HL-60/S4 (cell line): ENCODE data around the gene SREK1IP1.
"Not testable (repeated sequence)": the region's sequence is repeated elsewhere in the genome, so short reads cannot be mapped to it uniquely, and the experiment has no call there.

Experiments used
- in situ Hi-C: fragments of 300-500 bp; cut with MboI; formaldehyde crosslinking; loops from 2 replicates; pipeline ENCODE4 v1.14.3; 2022; ENCODE audit warnings: low sequenced_read_pairs

SREK1IP1 gene

GRCh38 chr5:64766941-64767340 lies 1.6 kb downstream of the SREK1IP1 start:
- in situ Hi-C loops, result no loop called here

DNA sequence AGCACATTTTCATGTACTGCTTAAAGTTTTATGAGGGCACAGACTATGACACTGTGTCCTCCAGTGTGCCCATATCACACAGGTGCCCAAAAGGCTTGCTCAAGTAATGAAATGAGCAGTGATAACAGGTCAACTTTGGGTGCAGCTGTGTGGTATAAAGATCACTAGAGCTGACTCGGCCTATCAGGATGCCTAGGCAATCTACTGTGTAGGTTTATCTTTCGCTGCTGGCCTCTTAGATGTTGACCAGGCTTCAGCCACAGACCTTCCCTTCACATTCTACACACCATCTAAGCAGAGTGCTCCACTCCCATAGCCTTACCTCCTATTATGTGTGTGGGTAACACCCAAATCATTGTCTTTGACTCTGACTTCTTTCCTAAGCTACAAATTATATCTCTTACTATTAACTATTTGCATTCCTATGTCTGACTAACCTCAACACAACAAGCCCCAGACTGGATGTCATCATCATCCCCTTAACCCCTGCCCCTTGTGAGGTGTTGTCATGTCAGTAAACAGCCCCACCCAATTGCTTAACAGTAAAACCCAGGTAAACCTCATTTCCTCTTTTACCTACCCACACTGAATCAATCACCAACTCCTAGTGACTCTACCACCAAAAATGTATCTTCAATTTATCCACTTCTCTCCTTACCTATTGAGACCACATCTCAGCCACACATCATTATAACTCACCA lies 2.5 kb downstream of the SREK1IP1 start:
- in situ Hi-C loops, result no loop called here

GRCh38 chr5:64763948-64764503 lies 4.5 kb downstream of the SREK1IP1 start:
- in situ Hi-C loops, result no loop called here

GRCh38 chr5:64759960-64760660 lies 8.4 kb downstream of the SREK1IP1 start:
- in situ Hi-C loops, result no loop called here

DNA sequence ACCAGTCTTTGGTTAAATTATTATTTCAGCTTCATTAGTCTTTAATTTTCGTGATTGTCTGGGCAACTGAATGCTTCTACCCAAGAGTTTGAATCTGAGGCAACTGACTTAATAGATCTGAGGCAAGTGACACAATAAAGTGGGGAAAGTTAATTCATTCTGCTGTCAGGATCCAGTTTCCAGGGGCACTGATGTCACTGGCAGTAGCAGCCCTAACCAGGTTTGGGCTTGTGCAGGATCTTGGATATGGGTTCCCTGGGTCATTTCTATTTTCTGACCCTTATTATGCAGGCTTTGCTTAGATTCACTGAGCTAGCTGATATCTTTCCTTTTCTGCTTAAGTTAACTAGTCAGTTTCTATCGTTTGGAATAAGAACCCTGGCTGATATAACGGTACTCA lies 9.6 kb downstream of the SREK1IP1 start:
- in situ Hi-C loops, result no loop called here

GRCh38 chr5:64754066-64754465 lies 14.4 kb downstream of the SREK1IP1 start:
- in situ Hi-C loops, result no loop called here

- in situ Hi-C loops, result no loop called here
These were observed 19.1 kb downstream of the SREK1IP1 start for GRCh38 chr5:64749385-64749784.

DNA sequence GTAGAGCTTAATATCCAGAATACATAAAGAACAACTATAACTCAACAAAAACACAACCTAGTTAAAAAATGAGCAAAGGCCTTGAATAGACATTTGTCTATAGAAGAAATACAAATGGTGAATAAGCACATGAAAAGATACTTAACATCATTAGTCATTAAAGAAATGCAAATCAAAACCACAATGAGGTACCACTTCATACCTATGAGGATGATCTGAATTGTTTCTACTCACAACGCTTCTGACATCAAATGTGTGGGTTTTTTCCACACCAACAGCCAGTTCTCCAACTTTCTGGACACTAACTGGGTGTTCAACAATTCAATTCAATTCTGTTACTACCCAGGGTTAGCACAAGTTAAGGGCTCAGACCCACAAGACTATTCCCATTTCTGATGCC lies 22.0 kb downstream of the SREK1IP1 start:
- in situ Hi-C loops, result no loop called here

GRCh38 chr5:64744914-64745313 lies 23.6 kb downstream of the SREK1IP1 start:
- in situ Hi-C loops, result no loop called here

DNA sequence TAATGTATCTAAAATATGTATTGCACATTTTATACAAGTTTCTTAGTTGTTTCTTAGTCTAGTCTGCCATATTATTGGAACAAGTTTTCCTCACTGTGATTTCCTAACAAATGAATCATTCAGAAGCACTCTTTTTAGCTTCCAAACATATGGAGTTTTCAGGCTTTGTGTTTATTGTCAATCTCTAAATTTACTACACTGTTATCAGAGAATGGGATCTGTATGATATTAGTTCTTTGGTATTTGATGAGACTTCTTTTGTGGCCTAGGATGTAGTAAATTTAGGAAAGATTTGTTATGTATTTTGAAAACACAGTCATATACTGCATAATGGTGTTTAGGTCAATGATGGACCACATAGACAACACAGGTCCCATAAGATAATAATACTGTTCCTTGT lies 25.7 kb downstream of the SREK1IP1 start:
- in situ Hi-C loops, result no loop called here

- in situ Hi-C loops, result no loop called here
These were observed 26.1 kb downstream of the SREK1IP1 start for GRCh38 chr5:64742411-64742810.

DNA sequence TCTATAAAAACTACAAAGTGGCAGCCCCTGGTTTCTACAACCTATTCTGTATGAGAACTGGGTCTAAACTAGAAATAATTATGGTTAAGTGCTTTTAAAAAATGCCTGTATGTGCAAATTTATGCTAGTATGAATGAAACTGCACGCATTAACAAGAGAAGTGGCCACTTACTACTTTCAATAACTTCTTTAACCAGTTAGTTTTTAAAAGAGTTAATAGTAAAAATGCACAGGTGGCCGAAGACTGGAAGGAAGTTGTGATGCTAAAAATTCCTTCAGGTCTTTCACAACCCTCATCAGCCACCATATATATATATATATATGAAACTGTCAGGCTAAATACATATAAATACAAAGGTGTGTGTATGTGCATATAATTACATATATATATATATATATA lies 41.3 kb downstream of the SREK1IP1 start:
- in situ Hi-C loops, result no loop called here

DNA sequence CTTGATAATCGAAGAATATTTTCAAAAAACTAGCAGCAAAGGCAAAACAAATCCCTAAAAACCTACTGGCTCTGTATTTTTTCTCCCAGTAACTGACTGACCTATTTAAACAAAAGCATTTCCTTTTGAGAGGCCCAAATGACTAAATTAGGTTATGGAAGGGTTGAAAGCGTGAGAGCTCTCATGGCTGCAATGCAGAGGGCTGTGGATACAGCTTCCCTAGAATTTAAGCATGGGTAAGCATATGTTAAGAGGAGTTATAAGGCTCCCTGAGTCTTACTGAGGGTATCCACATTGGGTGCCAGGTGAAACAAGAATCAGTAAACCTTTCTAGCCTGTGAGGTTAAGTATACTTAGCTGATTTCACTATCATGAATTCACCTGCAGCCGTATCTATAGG lies 45.9 kb downstream of the SREK1IP1 start:
- in situ Hi-C loops, result no loop called here

DNA sequence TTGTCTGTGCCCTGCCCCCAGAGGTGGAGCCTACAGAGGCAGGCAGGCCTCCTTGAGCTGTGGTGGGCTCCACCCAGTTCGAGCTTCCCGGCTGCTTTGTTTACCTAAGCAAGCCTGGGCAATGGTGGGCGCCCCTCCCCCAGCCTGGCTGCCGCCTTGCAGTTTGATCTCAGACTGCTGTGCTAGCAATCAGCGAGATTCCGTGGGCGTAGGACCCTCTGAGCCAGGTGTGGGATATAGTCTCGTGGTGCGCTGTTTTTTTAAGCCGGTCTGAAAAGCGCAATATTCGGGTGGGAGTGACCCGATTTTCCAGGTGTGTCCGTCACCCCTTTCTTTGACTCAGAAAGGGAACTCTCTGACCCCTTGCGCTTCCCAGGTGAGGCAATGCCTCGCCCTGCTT lies 54.0 kb downstream of the SREK1IP1 start:
- in situ Hi-C loops, result not testable (repeated sequence)

DNA sequence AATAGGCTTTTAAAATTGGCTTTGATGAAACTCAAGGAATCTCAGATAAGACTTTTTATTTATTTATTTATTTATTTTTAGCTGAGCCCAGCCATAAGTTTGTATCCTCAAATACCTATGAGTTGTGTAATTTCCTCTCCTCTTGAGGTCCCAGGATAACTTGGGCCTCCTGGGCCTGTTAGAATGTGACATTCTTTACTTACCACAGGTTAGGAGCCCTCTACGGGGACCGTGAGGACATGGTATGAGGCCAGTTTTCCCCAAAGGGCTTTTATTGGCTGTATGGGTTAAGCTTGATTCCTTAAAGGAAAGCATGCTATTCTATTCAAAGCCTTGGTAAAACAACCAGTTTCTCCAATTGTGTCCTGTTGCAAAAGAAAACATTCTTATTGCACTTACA lies 61.3 kb downstream of the SREK1IP1 start:
- in situ Hi-C loops, result no loop called here

DNA sequence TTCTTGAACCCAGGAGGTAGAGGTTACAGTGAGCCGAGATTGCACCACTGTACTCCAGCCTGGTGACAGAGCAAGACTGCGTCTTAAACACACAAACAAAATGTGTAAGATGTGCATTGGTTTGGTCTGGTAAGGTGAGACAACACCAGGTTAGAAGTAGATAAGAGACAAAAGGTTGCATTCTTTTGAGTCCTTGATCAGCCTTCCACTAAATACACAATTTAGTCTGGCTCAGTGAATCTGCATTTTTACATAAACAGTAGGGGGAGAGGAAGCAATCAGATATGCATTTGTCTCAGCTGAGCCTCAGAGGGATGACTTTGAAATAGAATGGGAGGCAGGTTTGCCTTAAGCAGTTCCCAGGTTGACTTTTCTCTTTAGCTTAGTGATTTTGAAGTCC lies 62.4 kb downstream of the SREK1IP1 start:
- in situ Hi-C loops, result not testable (repeated sequence)

DNA sequence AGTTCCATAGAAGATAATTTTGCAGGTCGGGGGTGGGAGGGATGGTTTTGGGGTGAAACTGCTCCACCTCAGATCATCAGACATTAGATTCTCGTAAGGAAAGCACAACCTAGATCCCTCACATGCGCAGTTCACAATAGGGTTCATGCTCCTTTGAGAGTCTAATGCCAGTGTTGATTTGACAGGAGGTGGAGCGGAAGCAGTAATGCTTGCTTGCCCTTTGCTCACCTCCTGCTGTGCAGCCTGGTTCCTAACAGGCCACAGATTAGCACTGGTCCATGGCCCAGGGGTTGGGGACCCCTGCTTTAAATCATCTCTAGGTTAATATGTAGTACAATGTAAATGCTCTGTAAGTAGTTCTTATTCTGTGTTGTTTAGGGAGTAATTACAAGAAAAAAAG lies 67.7 kb downstream of the SREK1IP1 start:
- in situ Hi-C loops, result no loop called here

DNA sequence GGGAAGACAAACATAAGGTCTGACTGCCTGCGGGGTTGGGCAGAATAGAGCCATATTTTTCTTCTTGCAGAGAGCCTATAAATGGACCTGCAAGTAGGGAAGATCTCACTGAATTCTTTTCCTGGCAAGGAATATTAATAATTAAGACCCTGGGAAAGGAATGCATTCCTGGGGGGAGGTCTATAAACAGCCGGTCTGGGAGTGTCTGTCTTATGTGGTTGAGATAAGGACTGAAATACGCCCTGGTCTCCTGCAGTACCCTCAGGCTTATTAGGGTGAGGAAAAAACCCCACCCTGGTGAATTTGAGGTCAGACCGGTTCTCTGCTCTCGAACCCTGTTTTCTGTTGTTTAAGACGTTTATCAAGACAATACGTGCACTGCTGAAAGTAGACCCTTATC lies 72.1 kb downstream of the SREK1IP1 start:
- in situ Hi-C loops, result not testable (repeated sequence)

DNA sequence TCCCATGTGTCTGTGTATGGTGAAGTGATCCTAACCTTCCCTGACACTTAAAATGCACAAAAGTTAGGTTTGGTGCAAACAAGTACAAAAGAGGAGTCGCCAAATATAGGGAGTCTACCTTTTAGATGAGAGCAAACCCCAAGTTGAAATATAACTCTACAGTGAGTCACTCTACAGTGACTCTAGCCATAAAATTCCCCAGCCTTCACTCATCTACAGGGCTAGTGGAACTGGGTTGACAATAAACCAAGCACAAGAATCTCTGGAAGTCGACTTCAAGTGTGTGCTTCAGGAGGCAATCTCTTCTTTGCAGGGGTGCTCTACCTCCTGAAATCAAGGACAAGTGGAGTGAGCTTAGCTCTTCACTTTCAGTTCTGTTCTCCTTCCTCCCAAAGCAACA lies 74.9 kb downstream of the SREK1IP1 start:
- in situ Hi-C loops, result no loop called here

DNA sequence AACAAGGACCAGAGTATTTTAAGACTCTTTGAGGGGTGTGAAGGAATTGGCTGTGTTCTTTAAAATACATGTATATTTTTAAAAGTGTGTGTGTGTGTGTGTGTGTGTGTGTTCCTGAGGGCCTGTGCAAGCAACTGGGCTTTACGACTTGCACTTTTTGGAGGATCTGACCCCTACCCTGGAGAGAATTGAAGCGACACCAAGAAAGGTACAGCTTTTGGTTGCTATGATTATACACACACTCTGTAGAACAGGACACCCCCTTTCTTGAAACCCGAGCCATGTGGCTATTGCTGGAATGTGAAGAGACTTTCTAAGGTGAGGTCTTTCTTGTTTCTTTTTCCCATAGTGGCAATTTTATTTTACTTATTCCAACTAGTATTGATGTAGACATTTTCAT lies 77.2 kb downstream of the SREK1IP1 start:
- in situ Hi-C loops, result no loop called here

GRCh38 chr5:64690417-64691151 lies 77.9 kb downstream of the SREK1IP1 start, which contains the start of gene SHISAL2B:
TSS of gene SHISAL2B (plus strand) at chr5:64690503. CDS start at chr5:64690624, 121 bp downstream.
- in situ Hi-C loops, result no loop called here

GRCh38 chr5:64690104-64690416 lies 78.4 kb downstream of the SREK1IP1 start:
- in situ Hi-C loops, result no loop called here
